NCI-H187 treated with DMSO at 0.1 percent for 48 hours (cell line): ENCODE data around the gene LCN2.
"Not testable (repeated sequence)": the region's sequence is repeated elsewhere in the genome, so short reads cannot be mapped to it uniquely, and the experiment has no call there.

Experiments
- DNase-seq: peaks from one replicate; lab custom pipeline; 2025; lab: John Stamatoyannopoulos, UW

Gene LCN2

GRCh38 chr9:128128836-128129590 is 20.2 kb upstream of the LCN2 start:
- DNase-seq: no peak

DNA sequence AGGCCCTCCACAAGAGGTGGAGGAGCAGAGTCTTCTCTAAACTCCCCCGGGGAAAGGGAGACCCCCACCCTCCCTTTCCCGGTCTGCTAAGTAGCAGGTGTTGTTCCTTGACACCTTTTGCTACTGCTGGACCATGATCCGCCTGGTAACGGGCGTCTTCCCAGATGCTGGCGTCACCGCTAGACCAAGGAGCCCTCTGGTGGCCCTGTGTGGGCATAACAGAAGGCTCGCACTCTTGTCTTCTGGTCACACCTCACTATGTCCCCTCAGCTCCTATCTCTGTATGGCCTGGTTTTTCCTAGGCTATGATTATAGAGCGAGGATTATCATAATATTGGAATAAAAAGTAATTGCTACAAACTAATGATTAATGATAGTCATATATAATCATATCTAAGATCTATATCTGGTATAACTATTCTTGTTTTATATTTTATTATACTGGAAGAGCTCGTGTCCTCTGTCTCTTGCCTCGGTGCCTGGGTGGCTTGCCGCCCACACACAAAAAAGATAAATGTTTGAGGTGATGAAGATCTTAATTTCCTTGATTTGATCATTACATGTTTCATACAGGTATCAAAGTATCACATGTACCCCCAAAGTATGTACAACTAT is 19.2 kb upstream of the LCN2 start:
- not testable (repeated sequence) for DNase-seq

GRCh38 chr9:128130651-128131050 is 18.6 kb upstream of the LCN2 start:
- not testable (repeated sequence) for DNase-seq

- not testable (repeated sequence) for DNase-seq
Observed at GRCh38 chr9:128131346-128131745, 17.9 kb upstream of the LCN2 start.

DNA sequence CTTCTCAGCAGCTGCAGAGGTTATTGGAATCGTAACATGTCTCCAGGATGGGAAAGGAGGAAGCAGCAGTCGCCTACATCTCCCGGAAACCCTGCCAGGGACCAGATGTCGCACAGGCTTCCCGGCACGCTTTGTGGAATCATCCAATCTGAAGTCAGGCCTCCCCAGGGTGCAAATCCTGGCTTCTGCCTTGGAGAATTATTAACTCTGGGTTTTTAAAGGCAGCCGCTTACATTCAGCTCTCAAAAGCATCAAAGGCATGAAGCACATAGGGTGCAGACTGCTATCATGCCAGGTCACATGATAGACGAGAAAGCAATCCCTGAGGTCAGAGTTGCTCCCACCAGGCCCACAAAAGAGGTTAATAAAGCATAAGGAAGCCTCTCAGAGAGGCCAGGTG is 17.1 kb upstream of the LCN2 start:
- DNase-seq: not testable (repeated sequence)

DNA sequence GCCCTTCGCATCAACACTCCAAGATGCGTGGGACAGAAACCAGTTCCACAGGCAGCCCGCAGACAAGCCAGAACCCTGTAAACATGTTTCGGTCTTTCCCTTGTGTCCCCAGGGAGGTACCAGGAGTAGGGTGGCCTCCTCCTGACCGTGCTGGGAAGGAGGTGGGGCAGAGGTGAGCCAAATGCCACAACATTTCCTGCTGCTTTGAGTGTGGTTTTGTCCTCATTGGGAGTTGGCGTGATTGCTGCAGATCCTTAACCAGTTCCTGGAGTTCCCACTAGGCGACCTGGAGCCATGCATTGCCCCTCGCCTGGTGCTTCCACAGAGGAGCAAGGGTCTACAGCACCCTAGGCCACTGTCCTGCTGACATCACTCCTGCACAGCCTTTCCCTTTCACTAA is 13.7 kb upstream of the LCN2 start:
- DNase-seq: not testable (repeated sequence)

DNA sequence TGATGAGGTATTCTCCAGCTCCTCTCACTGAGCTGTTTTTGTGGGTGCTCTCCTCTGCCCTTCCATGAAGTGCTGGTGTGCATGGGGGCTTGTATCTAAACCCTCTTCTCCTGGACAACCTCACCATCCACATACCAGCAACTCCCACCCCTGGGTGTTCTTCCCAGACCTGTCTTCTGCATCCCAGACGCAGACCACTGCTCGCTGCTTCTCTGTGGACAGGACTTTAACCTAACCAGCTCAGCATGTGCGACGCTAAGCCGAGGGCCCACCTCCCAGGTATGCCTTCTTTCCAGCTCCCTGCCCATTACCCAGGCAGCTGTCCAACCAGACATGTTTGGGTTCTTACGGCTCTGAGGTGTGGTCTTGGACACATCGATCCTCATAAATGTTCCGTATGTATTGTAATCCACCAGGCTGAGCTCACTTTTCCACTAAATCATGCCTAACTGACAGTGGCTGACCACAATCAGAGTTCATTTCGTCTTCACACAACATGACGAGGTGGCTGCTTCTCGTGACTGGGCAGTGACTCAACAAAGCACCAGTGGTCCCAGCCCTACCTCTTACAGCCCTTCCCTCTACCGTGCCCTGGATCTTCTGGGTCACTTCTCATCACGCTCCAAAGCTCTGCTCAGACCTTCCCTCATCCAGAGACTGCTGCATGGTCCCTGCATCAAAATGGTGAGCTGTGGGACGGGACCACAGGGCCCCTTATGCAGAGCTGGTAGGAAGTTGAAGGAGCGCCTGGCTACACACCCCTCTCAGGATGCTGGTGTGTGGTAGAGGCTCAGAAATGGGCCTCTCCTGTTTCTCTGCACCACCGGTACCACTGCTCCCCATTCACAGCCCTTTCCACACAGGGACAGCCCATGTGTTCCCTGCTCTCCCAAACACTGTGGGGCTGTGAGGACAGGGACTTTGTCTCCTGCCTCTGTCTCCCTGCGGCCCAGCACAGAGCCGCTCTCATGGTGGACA is 12.1 kb upstream of the LCN2 start:
- DNase-seq: no peak

GRCh38 chr9:128138001-128138400 is 11.3 kb upstream of the LCN2 start:
- no peak for DNase-seq

DNA sequence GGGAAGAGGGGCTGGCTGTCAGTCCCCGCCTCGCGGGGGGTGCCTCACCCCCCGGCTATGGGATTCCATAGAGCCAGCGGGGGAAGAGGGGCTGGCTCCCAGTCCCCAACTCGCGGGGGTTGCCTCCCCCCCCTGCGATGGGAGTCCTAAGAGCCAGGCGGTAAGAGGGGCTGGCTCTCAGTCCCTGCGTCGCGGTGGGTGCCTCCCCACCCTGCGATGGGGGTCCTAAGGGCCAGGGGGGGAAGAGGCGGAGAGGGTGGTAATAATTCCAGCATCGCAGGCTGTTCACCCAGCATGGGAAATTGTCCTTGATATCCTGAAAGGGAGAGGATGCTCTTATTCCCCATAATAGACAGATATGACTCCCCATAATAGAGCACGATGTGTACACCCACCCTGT is 9.6 kb upstream of the LCN2 start:
- no peak for DNase-seq

GRCh38 chr9:128141604-128142003 is 7.6 kb upstream of the LCN2 start:
- no peak for DNase-seq

DNA sequence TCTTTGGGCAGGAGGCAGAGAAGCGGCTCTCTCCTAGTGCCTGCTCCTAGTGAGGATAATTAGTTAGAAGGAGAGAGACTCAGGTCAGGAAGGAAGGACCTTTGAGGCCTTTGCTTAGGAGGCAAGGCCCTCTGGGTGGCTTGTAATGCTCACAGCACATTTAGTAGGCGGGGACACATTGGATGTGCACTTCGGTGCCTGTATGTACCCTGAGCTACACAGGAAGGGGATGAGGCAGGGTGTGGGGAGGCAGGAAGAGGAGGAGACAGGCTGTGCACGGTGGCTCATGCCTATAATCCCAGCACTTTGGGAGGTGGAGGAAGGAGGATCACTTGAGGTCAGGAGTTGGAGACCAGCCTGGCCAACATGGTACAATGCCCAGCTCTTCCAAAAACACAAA is 7.2 kb upstream of the LCN2 start:
- no peak for DNase-seq

DNA sequence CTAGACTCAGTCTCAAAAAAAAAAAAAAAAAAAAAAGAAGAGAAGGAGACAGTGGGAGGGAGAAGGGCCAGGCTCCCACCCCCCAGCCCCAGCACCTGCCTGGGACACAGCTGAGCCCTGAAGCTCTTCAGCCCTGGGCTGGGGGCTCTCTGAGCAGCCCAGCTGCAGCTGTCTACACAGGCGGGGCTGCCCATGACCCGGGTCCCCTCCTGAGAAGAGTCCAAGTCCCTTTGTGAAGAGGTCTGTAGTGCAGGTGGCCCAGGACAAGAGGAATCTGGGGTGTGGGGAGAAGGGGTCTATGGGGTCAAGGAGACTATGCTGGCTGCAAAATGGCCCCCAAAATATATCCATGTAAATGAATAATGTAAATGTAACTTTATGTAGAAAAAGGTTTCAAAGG is 6.7 kb upstream of the LCN2 start:
- no peak for DNase-seq

GRCh38 chr9:128143525-128144238 is 5.6 kb upstream of the LCN2 start:
- no peak for DNase-seq

DNA sequence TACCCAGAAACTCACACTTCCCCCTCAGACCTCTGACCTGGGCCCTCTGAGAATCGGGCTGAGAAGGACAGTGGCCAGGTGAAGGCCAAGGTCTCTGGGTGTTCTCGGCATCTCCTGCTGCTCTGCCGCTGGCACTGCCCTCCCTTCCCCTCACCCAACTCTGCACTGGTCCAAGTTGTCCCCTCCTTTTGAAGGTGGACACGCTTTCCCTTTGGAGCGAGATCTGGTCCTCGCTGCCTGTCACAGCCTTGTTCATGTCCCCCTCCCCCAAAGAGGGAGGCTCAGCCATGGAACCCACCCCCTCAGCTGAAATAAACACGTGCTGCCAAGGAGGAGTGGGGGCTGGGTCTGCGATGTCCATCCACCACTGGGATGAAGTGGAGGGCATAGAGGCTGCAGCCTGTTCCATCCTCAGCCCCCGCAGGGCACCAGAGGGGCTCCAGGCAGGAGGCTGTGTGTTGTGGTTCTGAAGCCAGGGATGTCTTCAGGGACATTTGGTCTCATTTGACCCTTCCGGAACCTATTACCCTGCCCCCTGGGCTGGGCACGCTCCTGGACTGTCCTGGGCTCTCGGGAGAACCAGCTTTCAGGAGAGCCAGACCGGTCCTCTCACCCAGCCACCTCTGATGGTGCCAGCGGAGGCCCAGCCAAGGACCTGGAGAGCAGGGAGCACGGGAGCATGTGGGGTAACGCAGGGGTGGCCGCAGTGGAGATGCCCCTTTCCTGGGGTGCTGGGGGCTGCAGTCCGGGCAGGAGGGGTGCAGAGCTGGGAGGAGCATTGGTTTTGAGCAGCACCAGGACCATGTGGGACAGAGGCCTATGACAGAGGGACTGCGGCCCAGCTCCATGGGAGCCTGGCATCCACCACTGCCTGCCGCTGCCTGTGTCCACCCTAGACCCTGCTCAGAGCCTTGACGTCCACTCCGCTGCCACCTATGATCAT is 4.7 kb upstream of the LCN2 start:
- DNase-seq: no peak

DNA sequence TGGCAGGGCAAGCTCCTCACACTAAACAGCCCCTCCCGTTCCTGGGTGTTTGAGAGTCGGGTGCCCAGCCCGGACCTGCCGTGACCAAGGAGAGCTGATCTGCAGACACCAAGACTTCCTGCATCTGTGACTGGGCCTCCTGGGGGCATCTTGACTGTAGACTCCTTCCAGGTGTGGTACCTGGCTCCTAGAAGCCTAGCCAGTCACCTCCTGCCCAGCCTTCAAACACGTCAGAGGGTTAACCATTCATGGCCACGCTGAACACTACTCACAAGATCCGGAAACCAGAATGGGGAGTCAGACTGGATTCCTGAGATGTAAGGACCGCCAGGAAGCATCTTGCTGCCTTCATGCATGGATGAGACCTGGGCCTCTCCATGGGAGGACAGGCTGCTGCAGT is 3.7 kb upstream of the LCN2 start:
- DNase-seq: no peak

GRCh38 chr9:128145951-128146351 is 3.3 kb upstream of the LCN2 start:
- DNase-seq: no peak

GRCh38 chr9:128146591-128147120 is 2.6 kb upstream of the LCN2 start:
- DNase-seq: no peak

DNA sequence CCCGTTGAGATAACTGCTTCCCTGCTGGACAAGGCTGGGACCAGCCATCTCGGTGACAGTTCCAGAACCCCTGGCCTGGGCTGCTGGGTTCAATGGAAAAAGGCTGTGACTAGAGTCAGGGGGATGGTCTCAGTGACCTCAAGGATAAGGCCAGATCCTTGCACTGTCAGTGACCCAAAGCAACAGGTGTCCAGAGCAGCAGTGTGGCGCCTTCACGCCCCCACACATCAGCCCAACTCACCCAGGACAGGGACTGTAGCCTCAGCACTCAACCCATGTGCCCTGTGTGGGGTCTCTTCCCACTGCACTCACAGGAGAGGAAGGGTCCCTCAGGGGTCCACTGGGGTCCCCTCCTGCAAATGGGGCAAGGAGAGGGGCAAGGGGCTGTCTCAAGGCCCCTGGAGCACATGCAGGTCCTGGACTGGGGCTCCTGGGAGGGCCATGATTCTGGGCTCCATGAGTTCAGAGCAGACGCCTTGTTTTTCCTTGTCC is 698 bp upstream of the LCN2 start:
- DNase-seq: no peak

DNA sequence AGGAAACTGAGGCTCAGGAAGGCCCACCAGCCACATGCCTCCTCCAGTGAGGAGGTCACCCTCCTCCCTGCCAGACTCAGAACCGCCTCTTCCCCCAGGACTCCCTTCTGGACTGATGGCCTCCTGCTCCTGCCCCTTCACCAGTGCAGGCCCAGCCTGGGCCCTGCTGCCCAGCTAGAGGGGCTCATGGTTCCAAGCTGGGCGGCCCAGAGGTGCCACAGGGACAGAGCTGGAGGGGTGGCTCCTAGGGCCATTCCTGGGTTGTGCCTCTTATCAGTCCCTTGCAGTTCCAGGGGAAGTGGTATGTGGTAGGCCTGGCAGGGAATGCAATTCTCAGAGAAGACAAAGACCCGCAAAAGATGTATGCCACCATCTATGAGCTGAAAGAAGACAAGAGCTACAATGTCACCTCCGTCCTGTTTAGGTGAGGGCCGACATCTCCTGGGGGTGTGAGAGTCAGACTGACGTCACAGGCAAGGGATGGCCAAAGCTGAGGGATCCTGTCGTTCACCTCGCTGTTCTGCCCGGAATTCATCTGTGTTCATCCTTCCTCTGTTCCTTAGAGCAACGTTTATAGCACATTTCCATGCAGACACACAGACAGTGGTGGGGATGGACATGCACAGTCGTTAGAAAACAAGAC is 819 bp downstream of the LCN2 start:
- DNase-seq: no peak
